H1 (cell line): ENCODE results near the gene AFAP1L1. TPM values are rescaled to one million over a fixed set of nuclear protein-coding genes. Genes with fewer than 3 reads are reported as not detected.

Source experiments
- CTCF ChIA-PET: fragments of 300-600 bp; sonication (Branson Sonifier 250); formaldehyde crosslinking; loops from one replicate; lab custom pipeline; 2021; ENCODE audit not compliant: partially characterized antibody; lab: Charles Lee
- POLR2A ChIA-PET: fragments of 300-600 bp; sonication (Branson Sonifier 250); formaldehyde crosslinking; loops from one replicate; lab custom pipeline; 2021; ENCODE audit warnings: inconsistent platforms; ENCODE audit not compliant: partially characterized antibody; lab: Charles Lee
- DNase-seq, 2 experiments: peaks; one replicate each; pipeline versions ENCODE4 v3.0.0 to v3.0.0-alpha.2; 2010 to 2022; ENCODE audit warnings: low spot score in 2 of 2, low read depth in 1 of 2, mixed read lengths in 1 of 2
- FAIRE-seq: peaks from 2 replicates; lab custom pipeline; 2011; peaks lifted over from hg19 to GRCh38; lab: Jason Lieb, UNC
- H2AFZ ChIP-seq: 2 replicates; pipeline ENCODE4 v1.8.1; 2012; ENCODE audit warnings: low read length, inconsistent platforms
- H2AK5ac ChIP-seq: 2 replicates; pipeline ENCODE4 v1.6.1; 2013; ENCODE audit warnings: low read depth, low read length
- H2BK120ac ChIP-seq: replicated peaks from 2 replicates; pipeline ENCODE3; 2013; ENCODE audit warnings: low read depth, low read length, inconsistent platforms
- H2BK12ac ChIP-seq: 2 replicates; pipeline ENCODE4 v1.6.1; 2013; ENCODE audit warnings: low read depth, low read length
- H2BK15ac ChIP-seq: 2 replicates; pipeline ENCODE4 v1.6.1; 2013; ENCODE audit warnings: low read length
- H2BK20ac ChIP-seq: 2 replicates; pipeline ENCODE4 v1.6.1; 2013; ENCODE audit warnings: low read length
- H2BK5ac ChIP-seq: 2 replicates; pipeline ENCODE4 v1.6.1; 2013; ENCODE audit warnings: low read depth, low read length
- H3K14ac ChIP-seq: 2 replicates; pipeline ENCODE4 v1.6.1; 2013; ENCODE audit warnings: inconsistent platforms; ENCODE audit not compliant: insufficient read length
- H3K18ac ChIP-seq: 2 replicates; pipeline ENCODE4 v1.6.1; 2013; ENCODE audit warnings: low read length; ENCODE audit errors: extremely low read depth
- H3K23ac ChIP-seq: 2 replicates; pipeline ENCODE4 v1.6.1; 2013; ENCODE audit warnings: inconsistent platforms; ENCODE audit not compliant: insufficient read length
- H3K23me2 ChIP-seq: 2 replicates; pipeline ENCODE4 v1.6.1; 2013; ENCODE audit warnings: low read depth, low read length
- H3K27ac ChIP-seq: 2 replicates; pipeline ENCODE4 v1.6.1; 2011; ENCODE audit warnings: low read depth, low read length, inconsistent platforms
- H3K27me3 ChIP-seq, 4 experiments: replicated peaks in 1 of 4; 1 replicate in 1 of 4; 2 replicates in 3 of 4; pipeline versions ENCODE4 v1.6.1 to v1.8.1; 2011 to 2013; ENCODE audit warnings: low read length in 3 of 4, mild to moderate bottlenecking in 3 of 4, inconsistent platforms in 2 of 4, mixed read lengths in 2 of 4, moderate library complexity in 1 of 4; ENCODE audit not compliant: control insufficient read depth in 3 of 4, insufficient read depth in 3 of 4; ENCODE audit errors: extremely low read depth in 1 of 4
- H3K36me3 ChIP-seq, 4 experiments: 2 replicates each; pipeline versions ENCODE4 v1.6.1 to v1.8.1; 2011 to 2013; ENCODE audit warnings: mild to moderate bottlenecking in 4 of 4, low read length in 3 of 4, moderate library complexity in 2 of 4, control low read depth in 1 of 4, inconsistent platforms in 1 of 4; ENCODE audit not compliant: insufficient read depth in 4 of 4, control insufficient read depth in 2 of 4
- H3K4ac ChIP-seq: replicated peaks from 2 replicates; pipeline ENCODE3; 2013; ENCODE audit warnings: low read length, low read depth, mixed read lengths, inconsistent platforms; ENCODE audit not compliant: insufficient read length
- H3K4me1 ChIP-seq, 4 experiments: replicated peaks in 1 of 4; 1 replicate in 1 of 4; 2 replicates in 3 of 4; pipeline versions ENCODE4 v1.6.1 to v1.8.1; 2011 to 2013; ENCODE audit warnings: low read length in 3 of 4, inconsistent platforms in 2 of 4, mixed read lengths in 1 of 4; ENCODE audit not compliant: insufficient read depth in 4 of 4, control insufficient read depth in 3 of 4
- H3K4me2 ChIP-seq, 2 experiments: 2 replicates each; pipeline versions ENCODE4 v1.6.1 to v1.8.1; 2011 to 2013; ENCODE audit warnings: low read depth in 2 of 2, low read length in 2 of 2, control low read depth in 1 of 2, inconsistent platforms in 1 of 2, mild to moderate bottlenecking in 1 of 2; ENCODE audit not compliant: insufficient read depth in 1 of 2
- H3K4me3 ChIP-seq, 4 experiments: fragments of 200-600, 300-600 bp in 1 of 4; sonication (generic), shearing (Covaris generic), sonication (Bioruptor Twin) in 1 of 4; 2 replicates each; pipeline versions ENCODE4 v1.5.1 to v1.8.1; 2011 to 2016; ENCODE audit warnings: low read length in 4 of 4, low read depth in 3 of 4, control low read depth in 2 of 4, inconsistent platforms in 2 of 4, mild to moderate bottlenecking in 2 of 4, mixed read lengths in 1 of 4, moderate library complexity in 1 of 4; ENCODE audit not compliant: insufficient read depth in 2 of 4; ENCODE audit errors: extremely low read depth in 1 of 4
- H3K56ac ChIP-seq: replicated peaks from 2 replicates; pipeline ENCODE3; 2013; ENCODE audit warnings: low read depth, mild to moderate bottlenecking, mixed read lengths, low read length, inconsistent platforms; ENCODE audit not compliant: insufficient read length
- H3K79me1 ChIP-seq: 2 replicates; pipeline ENCODE4 v1.6.1; 2013; ENCODE audit warnings: low read depth, low read length, control low read depth
- H3K79me2 ChIP-seq, 2 experiments: 2 replicates each; pipeline versions ENCODE4 v1.6.1 to v1.8.1; 2012 to 2013; ENCODE audit warnings: low read length in 2 of 2, mild to moderate bottlenecking in 2 of 2, inconsistent platforms in 1 of 2; ENCODE audit not compliant: insufficient read depth in 2 of 2, control insufficient read depth in 1 of 2
- H3K9ac ChIP-seq, 4 experiments: replicated peaks in 1 of 4; 1 replicate in 1 of 4; 2 replicates in 3 of 4; pipeline versions ENCODE4 v1.6.1 to v1.8.1; 2011 to 2013; ENCODE audit warnings: low read depth in 3 of 4, low read length in 3 of 4, control low read depth in 2 of 4, mild to moderate bottlenecking in 2 of 4, moderate library complexity in 2 of 4, inconsistent platforms in 1 of 4; ENCODE audit errors: extremely low read depth in 1 of 4
- H3K9me3 ChIP-seq, 2 experiments: 2 replicates each; pipeline versions ENCODE4 v1.6.1 to v1.8.1; 2012 to 2013; ENCODE audit warnings: mild to moderate bottlenecking in 2 of 2, moderate library complexity in 2 of 2, control low read depth in 1 of 2, inconsistent platforms in 1 of 2, low read depth in 1 of 2, low read length in 1 of 2, mixed read lengths in 1 of 2; ENCODE audit not compliant: insufficient read depth in 2 of 2
- H4K20me1 ChIP-seq, 2 experiments: replicated peaks in 1 of 2; 2 replicates each; pipeline versions ENCODE3 to v1.8.1; 2011 to 2013; ENCODE audit warnings: inconsistent platforms in 2 of 2, low read length in 2 of 2, mild to moderate bottlenecking in 1 of 2; ENCODE audit not compliant: insufficient read depth in 2 of 2, control insufficient read depth in 1 of 2
- H4K5ac ChIP-seq: 2 replicates; pipeline ENCODE4 v1.6.1; 2013; ENCODE audit warnings: low read length, low read depth, mixed read lengths, inconsistent platforms; ENCODE audit not compliant: insufficient read length
- H4K8ac ChIP-seq: 2 replicates; pipeline ENCODE4 v1.8.0; 2013; ENCODE audit warnings: mild to moderate bottlenecking, moderate library complexity, low read length, inconsistent platforms; ENCODE audit not compliant: insufficient read depth; ENCODE audit errors: extremely low read depth
- H4K91ac ChIP-seq: replicated peaks from 2 replicates; pipeline ENCODE3; 2013; ENCODE audit warnings: low read length, mixed read lengths, inconsistent platforms; ENCODE audit not compliant: insufficient read length
- GABPA ChIP-seq: IDR thresholded peaks from 2 replicates; pipeline ENCODE4 v1.6.1; 2011; ENCODE audit warnings: mild to moderate bottlenecking, low read length, moderate library complexity, borderline replicate concordance; ENCODE audit not compliant: insufficient read depth
- HDAC2 ChIP-seq, 2 experiments: fragments of 300-600 bp in 1 of 2; sonication (generic) in 1 of 2; IDR thresholded peaks; 2 replicates each; pipeline ENCODE4 v1.6.1; 2011 to 2012; ENCODE audit warnings: low read depth in 2 of 2, low read length in 2 of 2, mild to moderate bottlenecking in 2 of 2, moderate library complexity in 2 of 2, borderline replicate concordance in 1 of 2, inconsistent platforms in 1 of 2
- WGBS, 2 experiments: shearing (Covaris generic) in 1 of 2; methylation state at CpG; one replicate each; pipeline versions ENCODE4 v1.1.6 to v1.1.7; 2013 to 2015; ENCODE audit warnings: low lambda C conversion rate in 2 of 2, mixed read lengths in 2 of 2, inconsistent platforms in 1 of 2, low coverage in 1 of 2, missing lambda C conversion rate in 1 of 2; ENCODE audit not compliant: insufficient replicate concordance in 2 of 2, insufficient coverage in 1 of 2, insufficient read length in 1 of 2; ENCODE audit errors: extremely low coverage in 1 of 2, missing lambda C conversion rate in 1 of 2; 5-methylcytosine and 5-hydroxymethylcytosine counted together
- polyA plus RNA-seq, 7 experiments: library from polyadenylated mRNA; depleted of rRNA in 3 of 7; stranded (reverse) in 5 of 7; unstranded in 2 of 7; fragments of >200 nt in 5 of 7; fragments of 200-250 nt in 2 of 7; gene quantifications; 1 replicate in 5 of 7; 2 replicates in 1 of 7; 4 replicates in 1 of 7; pipeline versions ENCODE4 v1.2.1 to v1.2.3, GENCODE V29; 2011 to 2013; ENCODE audit warnings: missing spikeins in 2 of 7, mixed read lengths in 2 of 7
- total RNA-seq: library from RNA; stranded (reverse); fragmentation: NEBNext Ultra II Directional; extraction: Animal tissue kit (Norgen Biotek cat#: 25700); gene quantifications from 2 replicates; pipeline ENCODE4 v1.2.1, GENCODE V29; 2021
- TF ChIP-seq, protein P1 (sequence below): IDR thresholded peaks from 2 replicates; pipeline ENCODE4 v1.6.1; 2011; ENCODE audit warnings: low read depth, mild to moderate bottlenecking, low read length; ENCODE audit not compliant: insufficient read depth

Gene AFAP1L1
- total and polyA plus RNA-seq, 2 of the 8 experiments (the other 6 are each of a cell fraction or from before 2014, with no cell fraction given): 0.79 to 4.7 TPM

DNA sequence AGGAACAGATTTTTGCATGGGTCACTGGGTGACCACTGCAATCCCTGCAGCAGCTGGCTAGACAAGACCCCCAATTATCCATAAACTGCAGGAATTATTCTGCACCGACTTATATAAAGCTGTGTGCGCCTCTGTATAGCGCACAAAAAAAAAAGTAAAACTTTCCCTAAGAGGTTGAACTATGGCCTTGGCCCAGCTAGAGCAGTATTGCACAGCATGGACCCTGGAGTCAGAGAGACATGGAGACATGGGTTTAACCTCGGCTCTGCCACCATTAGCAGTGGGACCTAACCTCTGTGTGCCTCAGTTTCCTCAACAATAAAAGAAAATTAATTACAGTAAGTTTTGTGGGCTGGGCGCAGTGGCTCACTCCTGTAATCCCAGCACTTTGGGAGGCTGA, 56.5 kb downstream of the AFAP1L1 start:
- ChIA-PET CTCF (interaction anchor here (1.1 to 1.4 kb wide), 2 partner anchors 11 to 27 kb away, joined by 3 to 4 read pairs; no protein-coding TSS in a partner anchor), POLR2A (no interaction called here)
- Histone ChIP-seq H3K18ac (no peak overlapping the region), H2BK15ac (no peak overlapping the region), H3K4me3 (no peak overlapping the region), H2BK5ac (no peak overlapping the region), H3K4ac (no peak overlapping the region), H4K20me1 (no peaks in the 10 kb centered on the region), H3K27ac (no peak overlapping the region), H2BK120ac (no peak overlapping the region), H3K27me3 (no peaks in the 10 kb centered on the region), H3K14ac (no peak overlapping the region), H3K4me2 (no peak overlapping the region), H2AFZ (no peak overlapping the region), H3K4me1 (no peaks in the 10 kb centered on the region), H3K9ac (no peak overlapping the region), H3K79me2 (no peaks in the 10 kb centered on the region), H3K23ac (no peak overlapping the region), H4K5ac (no peak overlapping the region), H2AK5ac (no peak overlapping the region), H3K56ac (no peak overlapping the region), H3K23me2 (no peaks in the 10 kb centered on the region), H3K36me3 (no peaks in the 10 kb centered on the region), H2BK12ac (no peak overlapping the region), H3K9me3 (no peaks in the 10 kb centered on the region), H4K8ac (no peak overlapping the region), H2BK20ac (no peak overlapping the region), H4K91ac (no peak overlapping the region), H3K79me1 (no peaks in the 10 kb centered on the region)
- no peak for FAIRE-seq
- 97% methylated on average over 5 of the region's 5 CpGs; no CpG with 5 or more reads in 1 of the 2 experiments for WGBS, 2 experiments
- TF ChIP-seq HDAC2 (IDR thresholded peaks at IDR 0.05; ENCODE audit: borderline replicate concordance in 1 of 2, low read depth in 2 of 2, low read length in 2 of 2) (no peak), GABPA (no peak)
- TF ChIP-seq, protein P1, sequence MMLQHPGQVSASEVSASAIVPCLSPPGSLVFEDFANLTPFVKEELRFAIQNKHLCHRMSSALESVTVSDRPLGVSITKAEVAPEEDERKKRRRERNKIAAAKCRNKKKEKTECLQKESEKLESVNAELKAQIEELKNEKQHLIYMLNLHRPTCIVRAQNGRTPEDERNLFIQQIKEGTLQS: no peak
- DNase-seq: no peak
